Measurements from ENCODE around the gene UBE2E3.

DNA sequence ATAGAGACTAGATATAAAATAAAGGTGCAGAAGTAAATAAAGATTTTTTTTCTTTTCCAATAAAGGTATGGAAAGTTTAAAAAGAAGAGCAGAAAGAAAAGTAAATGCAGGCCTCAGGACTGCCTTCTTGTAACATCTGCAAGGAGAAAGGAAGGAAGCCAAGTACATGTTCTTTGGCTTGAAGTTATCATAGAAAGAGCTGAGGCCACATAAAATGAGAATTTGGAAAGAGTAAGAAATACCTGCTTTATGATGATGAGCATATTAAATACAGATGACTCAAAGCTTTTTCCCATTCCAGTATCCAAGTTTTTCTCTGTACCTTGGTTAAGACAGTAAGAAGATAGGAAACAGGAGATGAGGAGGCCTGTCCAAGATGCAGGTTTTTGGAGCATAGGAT is 25.3 kb upstream of the UBE2E3 start:
- TF ChIP-seq, protein P1, sequence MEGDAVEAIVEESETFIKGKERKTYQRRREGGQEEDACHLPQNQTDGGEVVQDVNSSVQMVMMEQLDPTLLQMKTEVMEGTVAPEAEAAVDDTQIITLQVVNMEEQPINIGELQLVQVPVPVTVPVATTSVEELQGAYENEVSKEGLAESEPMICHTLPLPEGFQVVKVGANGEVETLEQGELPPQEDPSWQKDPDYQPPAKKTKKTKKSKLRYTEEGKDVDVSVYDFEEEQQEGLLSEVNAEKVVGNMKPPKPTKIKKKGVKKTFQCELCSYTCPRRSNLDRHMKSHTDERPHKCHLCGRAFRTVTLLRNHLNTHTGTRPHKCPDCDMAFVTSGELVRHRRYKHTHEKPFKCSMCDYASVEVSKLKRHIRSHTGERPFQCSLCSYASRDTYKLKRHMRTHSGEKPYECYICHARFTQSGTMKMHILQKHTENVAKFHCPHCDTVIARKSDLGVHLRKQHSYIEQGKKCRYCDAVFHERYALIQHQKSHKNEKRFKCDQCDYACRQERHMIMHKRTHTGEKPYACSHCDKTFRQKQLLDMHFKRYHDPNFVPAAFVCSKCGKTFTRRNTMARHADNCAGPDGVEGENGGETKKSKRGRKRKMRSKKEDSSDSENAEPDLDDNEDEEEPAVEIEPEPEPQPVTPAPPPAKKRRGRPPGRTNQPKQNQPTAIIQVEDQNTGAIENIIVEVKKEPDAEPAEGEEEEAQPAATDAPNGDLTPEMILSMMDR (conservative IDR thresholded peaks at IDR 0.05; ENCODE audit: low read depth in 2 of 2), result no peak
- TF ChIP-seq, protein P2, sequence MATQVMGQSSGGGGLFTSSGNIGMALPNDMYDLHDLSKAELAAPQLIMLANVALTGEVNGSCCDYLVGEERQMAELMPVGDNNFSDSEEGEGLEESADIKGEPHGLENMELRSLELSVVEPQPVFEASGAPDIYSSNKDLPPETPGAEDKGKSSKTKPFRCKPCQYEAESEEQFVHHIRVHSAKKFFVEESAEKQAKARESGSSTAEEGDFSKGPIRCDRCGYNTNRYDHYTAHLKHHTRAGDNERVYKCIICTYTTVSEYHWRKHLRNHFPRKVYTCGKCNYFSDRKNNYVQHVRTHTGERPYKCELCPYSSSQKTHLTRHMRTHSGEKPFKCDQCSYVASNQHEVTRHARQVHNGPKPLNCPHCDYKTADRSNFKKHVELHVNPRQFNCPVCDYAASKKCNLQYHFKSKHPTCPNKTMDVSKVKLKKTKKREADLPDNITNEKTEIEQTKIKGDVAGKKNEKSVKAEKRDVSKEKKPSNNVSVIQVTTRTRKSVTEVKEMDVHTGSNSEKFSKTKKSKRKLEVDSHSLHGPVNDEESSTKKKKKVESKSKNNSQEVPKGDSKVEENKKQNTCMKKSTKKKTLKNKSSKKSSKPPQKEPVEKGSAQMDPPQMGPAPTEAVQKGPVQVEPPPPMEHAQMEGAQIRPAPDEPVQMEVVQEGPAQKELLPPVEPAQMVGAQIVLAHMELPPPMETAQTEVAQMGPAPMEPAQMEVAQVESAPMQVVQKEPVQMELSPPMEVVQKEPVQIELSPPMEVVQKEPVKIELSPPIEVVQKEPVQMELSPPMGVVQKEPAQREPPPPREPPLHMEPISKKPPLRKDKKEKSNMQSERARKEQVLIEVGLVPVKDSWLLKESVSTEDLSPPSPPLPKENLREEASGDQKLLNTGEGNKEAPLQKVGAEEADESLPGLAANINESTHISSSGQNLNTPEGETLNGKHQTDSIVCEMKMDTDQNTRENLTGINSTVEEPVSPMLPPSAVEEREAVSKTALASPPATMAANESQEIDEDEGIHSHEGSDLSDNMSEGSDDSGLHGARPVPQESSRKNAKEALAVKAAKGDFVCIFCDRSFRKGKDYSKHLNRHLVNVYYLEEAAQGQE (IDR thresholded peaks at IDR 0.05; ENCODE audit: unreplicated experiment), result no peak
- TF ChIP-seq EZH2 (IDR thresholded peaks at IDR 0.05; ENCODE audit: low read depth, unreplicated experiment), result no peak
- no peak for TF ChIP-seq POLR2AphosphoS5 (IDR thresholded peaks at IDR 0.05; ENCODE audit: low read depth)
- TF ChIP-seq EZH2phosphoT487 (IDR thresholded peaks at IDR 0.05; ENCODE audit: unreplicated experiment), result no peak
- TF ChIP-seq, protein P3, sequence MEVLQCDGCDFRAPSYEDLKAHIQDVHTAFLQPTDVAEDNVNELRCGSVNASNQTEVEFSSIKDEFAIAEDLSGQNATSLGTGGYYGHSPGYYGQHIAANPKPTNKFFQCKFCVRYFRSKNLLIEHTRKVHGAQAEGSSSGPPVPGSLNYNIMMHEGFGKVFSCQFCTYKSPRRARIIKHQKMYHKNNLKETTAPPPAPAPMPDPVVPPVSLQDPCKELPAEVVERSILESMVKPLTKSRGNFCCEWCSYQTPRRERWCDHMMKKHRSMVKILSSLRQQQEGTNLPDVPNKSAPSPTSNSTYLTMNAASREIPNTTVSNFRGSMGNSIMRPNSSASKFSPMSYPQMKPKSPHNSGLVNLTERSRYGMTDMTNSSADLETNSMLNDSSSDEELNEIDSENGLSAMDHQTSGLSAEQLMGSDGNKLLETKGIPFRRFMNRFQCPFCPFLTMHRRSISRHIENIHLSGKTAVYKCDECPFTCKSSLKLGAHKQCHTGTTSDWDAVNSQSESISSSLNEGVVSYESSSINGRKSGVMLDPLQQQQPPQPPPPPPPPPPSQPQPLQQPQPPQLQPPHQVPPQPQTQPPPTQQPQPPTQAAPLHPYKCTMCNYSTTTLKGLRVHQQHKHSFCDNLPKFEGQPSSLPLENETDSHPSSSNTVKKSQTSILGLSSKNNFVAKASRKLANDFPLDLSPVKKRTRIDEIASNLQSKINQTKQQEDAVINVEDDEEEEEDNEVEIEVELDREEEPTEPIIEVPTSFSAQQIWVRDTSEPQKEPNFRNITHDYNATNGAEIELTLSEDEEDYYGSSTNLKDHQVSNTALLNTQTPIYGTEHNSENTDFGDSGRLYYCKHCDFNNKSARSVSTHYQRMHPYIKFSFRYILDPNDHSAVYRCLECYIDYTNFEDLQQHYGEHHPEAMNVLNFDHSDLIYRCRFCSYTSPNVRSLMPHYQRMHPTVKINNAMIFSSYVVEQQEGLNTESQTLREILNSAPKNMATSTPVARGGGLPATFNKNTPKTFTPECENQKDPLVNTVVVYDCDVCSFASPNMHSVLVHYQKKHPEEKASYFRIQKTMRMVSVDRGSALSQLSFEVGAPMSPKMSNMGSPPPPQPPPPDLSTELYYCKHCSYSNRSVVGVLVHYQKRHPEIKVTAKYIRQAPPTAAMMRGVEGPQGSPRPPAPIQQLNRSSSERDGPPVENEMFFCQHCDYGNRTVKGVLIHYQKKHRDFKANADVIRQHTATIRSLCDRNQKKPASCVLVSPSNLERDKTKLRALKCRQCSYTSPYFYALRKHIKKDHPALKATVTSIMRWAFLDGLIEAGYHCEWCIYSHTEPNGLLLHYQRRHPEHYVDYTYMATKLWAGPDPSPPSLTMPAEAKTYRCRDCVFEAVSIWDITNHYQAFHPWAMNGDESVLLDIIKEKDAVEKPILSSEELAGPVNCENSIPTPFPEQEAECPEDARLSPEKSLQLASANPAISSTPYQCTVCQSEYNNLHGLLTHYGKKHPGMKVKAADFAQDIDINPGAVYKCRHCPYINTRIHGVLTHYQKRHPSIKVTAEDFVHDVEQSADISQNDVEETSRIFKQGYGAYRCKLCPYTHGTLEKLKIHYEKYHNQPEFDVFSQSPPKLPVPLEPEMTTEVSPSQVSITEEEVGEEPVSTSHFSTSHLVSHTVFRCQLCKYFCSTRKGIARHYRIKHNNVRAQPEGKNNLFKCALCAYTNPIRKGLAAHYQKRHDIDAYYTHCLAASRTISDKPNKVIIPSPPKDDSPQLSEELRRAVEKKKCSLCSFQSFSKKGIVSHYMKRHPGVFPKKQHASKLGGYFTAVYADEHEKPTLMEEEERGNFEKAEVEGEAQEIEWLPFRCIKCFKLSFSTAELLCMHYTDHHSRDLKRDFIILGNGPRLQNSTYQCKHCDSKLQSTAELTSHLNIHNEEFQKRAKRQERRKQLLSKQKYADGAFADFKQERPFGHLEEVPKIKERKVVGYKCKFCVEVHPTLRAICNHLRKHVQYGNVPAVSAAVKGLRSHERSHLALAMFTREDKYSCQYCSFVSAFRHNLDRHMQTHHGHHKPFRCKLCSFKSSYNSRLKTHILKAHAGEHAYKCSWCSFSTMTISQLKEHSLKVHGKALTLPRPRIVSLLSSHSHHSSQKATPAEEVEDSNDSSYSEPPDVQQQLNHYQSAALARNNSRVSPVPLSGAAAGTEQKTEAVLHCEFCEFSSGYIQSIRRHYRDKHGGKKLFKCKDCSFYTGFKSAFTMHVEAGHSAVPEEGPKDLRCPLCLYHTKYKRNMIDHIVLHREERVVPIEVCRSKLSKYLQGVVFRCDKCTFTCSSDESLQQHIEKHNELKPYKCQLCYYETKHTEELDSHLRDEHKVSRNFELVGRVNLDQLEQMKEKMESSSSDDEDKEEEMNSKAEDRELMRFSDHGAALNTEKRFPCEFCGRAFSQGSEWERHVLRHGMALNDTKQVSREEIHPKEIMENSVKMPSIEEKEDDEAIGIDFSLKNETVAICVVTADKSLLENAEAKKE (CRISPR knock-in tag; IDR thresholded peaks at IDR 0.05), result no peak
- TF ChIP-seq CREB1 (CRISPR knock-in tag; IDR thresholded peaks at IDR 0.05; ENCODE audit: low read depth), result no peak
- no peak for TF ChIP-seq ZNF331 (CRISPR knock-in tag; IDR thresholded peaks at IDR 0.05; ENCODE audit: low read depth)

All from GM23338 (cell line).